Activated naive CD8-positive, alpha-beta T cell (primary cell): ENCODE results near the gene MORC3.
"Not testable (repeated sequence)": the region's sequence is repeated elsewhere in the genome, so short reads cannot be mapped to it uniquely, and the experiment has no call there.

Source experiments
- H3K27ac Mint-ChIP-seq: one replicate; pipeline ENCODE4 v1.8.0; 2021; ENCODE audit warnings: mixed read lengths
- H3K27me3 Mint-ChIP-seq: one replicate; pipeline ENCODE4 v1.8.0; 2021; ENCODE audit warnings: mixed read lengths
- H3K36me3 Mint-ChIP-seq: one replicate; pipeline ENCODE4 v1.8.0; 2021; ENCODE audit warnings: mixed read lengths
- H3K4me1 Mint-ChIP-seq: one replicate; pipeline ENCODE4 v1.8.0; 2021; ENCODE audit warnings: low read depth, mixed read lengths
- H3K4me3 Mint-ChIP-seq: one replicate; pipeline ENCODE4 v1.8.0; 2021; ENCODE audit warnings: mild to moderate bottlenecking, mixed read lengths
- H3K9me3 Mint-ChIP-seq: one replicate; pipeline ENCODE4 v1.8.0; 2021; ENCODE audit warnings: low read depth, mixed read lengths

MORC3 gene

DNA sequence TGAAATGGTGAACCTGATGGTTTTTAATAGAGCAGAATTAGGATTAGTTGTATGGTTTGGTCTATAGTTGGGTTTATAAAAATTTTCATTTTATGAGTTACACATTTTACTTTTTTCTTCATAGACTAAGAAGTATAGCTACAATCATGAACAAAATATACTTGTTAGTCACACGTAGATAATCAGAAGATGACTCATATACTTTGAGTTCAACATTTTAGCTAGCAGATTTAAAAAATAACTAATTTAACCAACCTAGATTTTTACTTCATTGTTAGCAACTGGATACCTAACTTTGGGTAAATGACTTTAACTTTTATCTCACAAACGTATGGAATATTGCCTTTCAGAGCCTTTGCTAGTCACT, 27.9 kb downstream of the MORC3 start:
- H3K27ac Mint-ChIP-seq = no peak overlapping the region

GRCh38 chr21:36349315-36349714, 29.3 kb downstream of the MORC3 start:
- peaks cover 5% of the 10 kb centered on the region for H3K4me1 Mint-ChIP-seq
- H3K4me3 Mint-ChIP-seq = no peak overlapping the region
- H3K27me3 Mint-ChIP-seq = no peaks in the 10 kb centered on the region
- no peaks in the 10 kb centered on the region for H3K9me3 Mint-ChIP-seq
- peaks cover 4% of the 10 kb centered on the region for H3K36me3 Mint-ChIP-seq
- H3K27ac Mint-ChIP-seq = no peak overlapping the region

More for the DNA sequence above, 27.9 kb downstream of the MORC3 start:
- H3K4me3 Mint-ChIP-seq = no peak overlapping the region
- H3K36me3 Mint-ChIP-seq = peaks cover 4% of the 10 kb centered on the region
- no peaks in the 10 kb centered on the region for H3K27me3 Mint-ChIP-seq
- H3K9me3 Mint-ChIP-seq = no peaks in the 10 kb centered on the region
- H3K4me1 Mint-ChIP-seq = peaks cover 5% of the 10 kb centered on the region

DNA sequence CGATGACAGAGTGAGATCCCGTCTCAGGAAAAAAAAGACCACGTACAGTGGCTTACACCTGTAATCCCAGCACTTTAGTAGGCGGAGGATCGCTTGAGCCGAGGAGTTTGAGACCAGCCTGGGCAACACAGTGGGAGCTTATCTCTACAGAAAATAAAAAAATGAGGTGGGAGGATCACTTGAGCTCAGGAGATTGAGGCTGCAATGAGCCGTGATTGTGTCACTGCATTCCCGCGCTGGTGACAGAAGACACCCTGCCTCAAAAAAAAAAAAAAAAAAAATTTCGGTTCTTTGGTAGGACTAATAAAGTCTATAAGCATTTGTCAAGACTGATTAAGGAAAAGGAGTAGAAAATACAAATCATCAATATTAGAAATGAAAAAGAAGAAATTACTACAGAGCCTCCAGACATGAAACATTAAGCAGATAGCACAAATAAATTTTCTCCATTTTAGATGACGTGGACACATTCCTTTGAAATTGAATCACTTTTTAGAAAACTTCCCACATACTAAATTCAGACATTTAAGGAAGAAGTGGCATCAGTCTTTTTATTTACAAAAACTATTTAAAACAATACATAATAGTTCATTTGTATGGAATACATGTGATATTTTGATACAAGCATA, 30.4 kb downstream of the MORC3 start:
- Mint-ChIP-seq H3K27me3 (no peaks in the 10 kb centered on the region), H3K36me3 (peaks cover 4% of the 10 kb centered on the region), H3K4me1 (peaks cover 6% of the 10 kb centered on the region), H3K27ac (no peak overlapping the region), H3K4me3 (no peak overlapping the region), H3K9me3 (no peaks in the 10 kb centered on the region)

- H3K36me3 Mint-ChIP-seq = peaks cover 4% of the 10 kb centered on the region
- no peaks in the 10 kb centered on the region for H3K27me3 Mint-ChIP-seq
- H3K4me1 Mint-ChIP-seq = peaks cover 3% of the 10 kb centered on the region
- H3K4me3 Mint-ChIP-seq = no peak overlapping the region
- H3K9me3 Mint-ChIP-seq = no peaks in the 10 kb centered on the region
- no peak overlapping the region for H3K27ac Mint-ChIP-seq
Measured at GRCh38 chr21:36354918-36355680, 35.1 kb downstream of the MORC3 start.

GRCh38 chr21:36355868-36356267, 35.9 kb downstream of the MORC3 start:
- Mint-ChIP-seq H3K27ac (no peak overlapping the region), H3K4me3 (no peak overlapping the region), H3K36me3 (peaks cover 4% of the 10 kb centered on the region), H3K4me1 (peaks cover 3% of the 10 kb centered on the region), H3K9me3 (no peaks in the 10 kb centered on the region), H3K27me3 (no peaks in the 10 kb centered on the region)

GRCh38 chr21:36359185-36359584, 39.2 kb downstream of the MORC3 start:
- no peak overlapping the region for H3K4me3 Mint-ChIP-seq
- H3K27ac Mint-ChIP-seq = no peak overlapping the region
- H3K27me3 Mint-ChIP-seq = no peaks in the 10 kb centered on the region
- H3K4me1 Mint-ChIP-seq = peaks cover 2% of the 10 kb centered on the region
- no peaks in the 10 kb centered on the region for H3K9me3 Mint-ChIP-seq
- peaks cover 5% of the 10 kb centered on the region for H3K36me3 Mint-ChIP-seq

- H3K27ac Mint-ChIP-seq = peak overlapping the region; percentile 75
- no peaks in the 10 kb centered on the region for H3K9me3 Mint-ChIP-seq
- no peak overlapping the region for H3K4me3 Mint-ChIP-seq
- no peaks in the 10 kb centered on the region for H3K27me3 Mint-ChIP-seq
- peaks cover 2% of the 10 kb centered on the region for H3K4me1 Mint-ChIP-seq
- peaks cover 5% of the 10 kb centered on the region for H3K36me3 Mint-ChIP-seq
Measured at GRCh38 chr21:36369064-36369685, 49.2 kb downstream of the MORC3 start.

DNA sequence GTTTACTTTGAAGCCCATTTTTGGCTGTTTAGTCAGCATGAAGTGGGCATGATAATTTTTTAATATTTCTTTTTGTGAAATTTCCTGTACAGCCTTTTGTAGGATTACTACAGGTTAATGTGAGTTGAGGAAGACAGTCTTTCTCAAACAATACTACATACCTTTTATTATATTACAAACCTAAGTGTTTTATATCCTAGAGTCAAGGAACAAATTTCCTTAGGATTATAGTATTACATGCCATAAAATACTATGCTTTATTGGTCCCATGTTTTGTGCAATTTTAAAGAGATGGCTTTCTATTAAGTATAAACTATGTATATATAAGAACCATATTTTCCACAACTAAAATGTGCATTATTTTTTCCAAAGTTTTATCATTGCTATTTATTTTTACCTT, 56.0 kb downstream of the MORC3 start:
- peaks cover 4% of the 10 kb centered on the region for H3K36me3 Mint-ChIP-seq
- H3K27me3 Mint-ChIP-seq = no peaks in the 10 kb centered on the region
- H3K27ac Mint-ChIP-seq = no peak overlapping the region
- peaks cover 2% of the 10 kb centered on the region for H3K4me1 Mint-ChIP-seq
- no peak overlapping the region for H3K4me3 Mint-ChIP-seq
- H3K9me3 Mint-ChIP-seq = no peaks in the 10 kb centered on the region

DNA sequence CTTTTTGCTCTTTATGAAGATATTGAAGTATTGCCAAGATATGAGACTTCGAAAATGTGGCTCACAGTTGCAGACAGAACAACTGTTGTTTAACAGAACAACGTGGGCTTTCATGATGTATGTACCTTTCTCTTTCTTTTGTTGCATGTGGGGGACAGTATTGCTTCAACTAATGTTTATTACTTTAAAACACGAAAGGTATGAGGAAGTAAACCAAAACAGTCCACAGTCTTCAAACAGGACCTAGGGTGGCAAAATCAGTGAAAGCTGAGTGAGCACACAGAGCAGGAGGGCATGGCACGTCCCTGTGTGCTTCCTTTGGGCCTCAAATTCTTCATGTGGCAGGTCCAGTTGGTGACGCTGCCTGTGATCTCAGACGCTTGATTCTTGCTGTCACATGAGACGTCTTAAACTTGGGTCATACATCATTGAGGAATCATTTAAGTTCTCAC, 57.4 kb downstream of the MORC3 start:
- Mint-ChIP-seq H3K4me1 (peaks cover 6% of the 10 kb centered on the region), H3K4me3 (no peak overlapping the region), H3K9me3 (no peaks in the 10 kb centered on the region), H3K27ac (no peak overlapping the region), H3K27me3 (no peaks in the 10 kb centered on the region), H3K36me3 (peaks cover 4% of the 10 kb centered on the region)

GRCh38 chr21:36379251-36379650, 59.3 kb downstream of the MORC3 start:
- Mint-ChIP-seq H3K27me3 (no peaks in the 10 kb centered on the region), H3K4me1 (peaks cover 6% of the 10 kb centered on the region), H3K4me3 (no peak overlapping the region), H3K36me3 (peaks cover 4% of the 10 kb centered on the region), H3K9me3 (no peaks in the 10 kb centered on the region), H3K27ac (no peak overlapping the region)

- Mint-ChIP-seq H3K36me3 (no peaks in the 10 kb centered on the region), H3K27me3 (no peaks in the 10 kb centered on the region), H3K9me3 (no peaks in the 10 kb centered on the region), H3K4me1 (peaks cover 8% of the 10 kb centered on the region), H3K4me3 (no peak overlapping the region), H3K27ac (peak overlapping the region; percentile 84)
Measured at GRCh38 chr21:36381841-36382589, 62.0 kb downstream of the MORC3 start.

GRCh38 chr21:36382722-36383121, 62.7 kb downstream of the MORC3 start:
- H3K27me3 Mint-ChIP-seq, H3K36me3 Mint-ChIP-seq, H3K4me3 Mint-ChIP-seq, H3K27ac Mint-ChIP-seq, H3K9me3 Mint-ChIP-seq: not testable (repeated sequence)
- peaks cover 12% of the 10 kb centered on the region for H3K4me1 Mint-ChIP-seq

GRCh38 chr21:36384885-36385232, 64.9 kb downstream of the MORC3 start:
- no peak overlapping the region for H3K27ac Mint-ChIP-seq
- peaks cover 4% of the 10 kb centered on the region for H3K36me3 Mint-ChIP-seq
- peak overlapping the region; percentile 44 for H3K4me3 Mint-ChIP-seq
- no peaks in the 10 kb centered on the region for H3K27me3 Mint-ChIP-seq
- peaks cover 10% of the 10 kb centered on the region for H3K4me1 Mint-ChIP-seq
- no peaks in the 10 kb centered on the region for H3K9me3 Mint-ChIP-seq

DNA sequence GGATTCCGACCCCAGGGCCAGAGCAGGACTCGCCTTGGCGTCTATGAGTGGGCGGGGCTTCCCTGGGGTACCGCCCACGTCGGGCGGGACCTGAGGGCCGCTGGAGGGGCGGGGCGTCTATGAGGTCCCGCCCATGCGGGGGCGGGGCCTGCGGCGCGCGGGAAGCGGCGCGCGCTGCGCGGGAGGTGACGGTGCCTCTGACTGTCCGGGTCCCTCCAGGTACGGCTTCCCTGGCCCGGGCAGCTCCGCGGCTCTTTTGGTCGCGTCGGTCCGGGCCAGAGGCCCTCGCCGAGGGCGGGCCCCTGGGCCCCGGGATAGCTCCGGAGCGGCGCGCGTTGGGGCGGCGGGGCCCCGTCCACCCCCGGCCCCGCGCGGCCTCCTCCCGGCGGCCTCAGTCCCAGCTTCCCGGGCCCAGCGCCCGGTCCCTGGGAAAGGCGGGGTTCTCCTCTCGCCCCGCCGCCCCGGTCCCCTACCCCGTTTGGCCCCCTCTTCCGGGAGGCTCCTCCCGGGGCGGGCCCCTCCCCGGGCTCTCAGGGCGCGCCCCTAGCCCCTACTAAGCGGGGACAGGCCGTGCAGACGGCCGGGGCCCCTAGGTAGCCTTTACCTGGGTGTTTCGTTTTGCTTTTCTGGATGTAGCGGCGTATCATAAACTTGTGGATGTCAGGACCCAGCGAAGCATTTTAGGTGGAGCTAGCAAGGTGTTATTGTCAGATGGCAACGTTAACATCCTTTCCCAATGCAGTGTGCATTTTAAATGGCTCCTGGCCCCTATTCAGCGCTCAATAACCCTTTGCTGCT, 65.4 kb downstream of the MORC3 start, which contains the start of gene CHAF1B:
Gene CHAF1B (plus strand): TSS at position 160 of the 798 bp plus-strand sequence. CDS start 745 bp downstream, outside the sequence.
- Mint-ChIP-seq H3K9me3 (no peaks in the 10 kb centered on the region), H3K4me3 (peak within 1 kb of the TSS; percentile 87), H3K27me3 (no peaks in the 10 kb centered on the region), H3K36me3 (peaks cover 4% of the 10 kb centered on the region), H3K27ac (peak within 1 kb of the TSS; percentile 66), H3K4me1 (peaks cover 10% of the 10 kb centered on the region)
